Measurements from ENCODE around the gene RESP18.

- TF ChIP-seq POLR2AphosphoS5 (IDR thresholded peaks at IDR 0.05; ENCODE audit: low read depth, low read length), result peak; percentile 65
- TF ChIP-seq CTCF (IDR thresholded peaks at IDR 0.05), result no peak
- TF ChIP-seq REST (IDR thresholded peaks at IDR 0.05; ENCODE audit: insufficient read depth in 1 of 2, low read depth in 2 of 2, low read length in 1 of 2), result no peak
- peak; percentile 85; the same call in 1 of the 2 replicates for TF ChIP-seq SIN3A (IDR thresholded peaks at IDR 0.05; ENCODE audit: borderline replicate concordance, insufficient read depth, low read depth, low read length)
Observed at GRCh38 chr2:219279151-219279915, 53.2 kb downstream of the RESP18 start, which contains the start of gene DNAJB2.
